K562 (cell line): ENCODE data around the gene DDX20. TPM values are rescaled to one million over a fixed set of nuclear protein-coding genes. Genes with fewer than 3 reads are reported as not detected.

Source experiments
- ESRRB ChIP-seq: fragments of 250-450 bp; sonication (Bioruptor Pico); IDR thresholded peaks from 2 replicates; pipeline ENCODE4 v1.5.0; 2020; ENCODE audit warnings: mild to moderate bottlenecking, moderate library complexity, borderline replicate concordance
- ETV5 ChIP-seq: sonication (generic); formaldehyde crosslinking; IDR thresholded peaks from 2 replicates; pipeline ENCODE4 v1.4.0; 2020; ENCODE audit warnings: low read depth, mild to moderate bottlenecking, missing genetic modification reagents
- GATA2 ChIP-seq: sonication (generic); formaldehyde crosslinking; IDR thresholded peaks from 2 replicates; pipeline ENCODE4 v1.4.0; 2020; ENCODE audit warnings: mild to moderate bottlenecking, missing genetic modification reagents
- GMEB1 ChIP-seq: fragments of 250-450 bp; sonication (Bioruptor Pico); IDR thresholded peaks from 2 replicates; pipeline ENCODE4 v1.4.0; 2020; ENCODE audit warnings: mild to moderate bottlenecking
- IFI16 ChIP-seq: fragments of 250-450 bp; sonication (Bioruptor Pico); IDR thresholded peaks from 2 replicates; pipeline ENCODE4 v2.1.2; 2022; ENCODE audit warnings: mild to moderate bottlenecking, inconsistent platforms
- KLF16 ChIP-seq: IDR thresholded peaks from 2 replicates; pipeline ENCODE4 v1.6.1; 2016; ENCODE audit warnings: antibody characterized with exemption
- PHB2 ChIP-seq: fragments of 450-650 bp; IDR thresholded peaks from 2 replicates; pipeline ENCODE4 v1.6.1; 2017; ENCODE audit warnings: low read depth
- RBM25 ChIP-seq: fragments of 200-400 bp; formaldehyde crosslinking; IDR thresholded peaks from 2 replicates; pipeline ENCODE4 v1.6.1; 2018; ENCODE audit warnings: low read length, low read depth, moderate library complexity; ENCODE audit not compliant: severe bottlenecking
- RREB1 ChIP-seq: fragments of 250-450 bp; sonication (Bioruptor Pico); IDR thresholded peaks from 2 replicates; pipeline ENCODE4 v1.4.0; 2020
- SAP30 ChIP-seq: fragments of 200-600 bp; sonication (generic); IDR thresholded peaks from 2 replicates; pipeline ENCODE4 v1.6.1; 2012; ENCODE audit warnings: borderline replicate concordance, low read depth, mild to moderate bottlenecking, moderate library complexity, low read length, control low read depth, inconsistent platforms; ENCODE audit not compliant: insufficient read depth, poor library complexity, severe bottlenecking
- SMARCA5 ChIP-seq: fragments of 450-650 bp; IDR thresholded peaks from 2 replicates; pipeline ENCODE4 v1.6.1; 2016
- SMARCB1 ChIP-seq: IDR thresholded peaks from 2 replicates; pipeline ENCODE4 v1.6.1; 2011; ENCODE audit warnings: improper control_type of control experiment, low read depth; ENCODE audit not compliant: insufficient read length
- VEZF1 ChIP-seq: fragments of 200-800 bp; sonication (Bioruptor generic); IDR thresholded peaks from 2 replicates; pipeline ENCODE4 v1.6.1; 2017; ENCODE audit warnings: missing genetic modification characterization, missing compliant biosample characterization
- ZBTB9 ChIP-seq: fragments of 450-650 bp; formaldehyde crosslinking; IDR thresholded peaks from 2 replicates; pipeline ENCODE4 v1.4.0; 2020; ENCODE audit warnings: mild to moderate bottlenecking, moderate library complexity
- ZFP1 ChIP-seq: fragments of 450-650 bp; formaldehyde crosslinking; IDR thresholded peaks from 2 replicates; pipeline ENCODE4 v1.4.0; 2020; ENCODE audit warnings: mild to moderate bottlenecking, mixed read lengths
- ZKSCAN1 ChIP-seq: fragments of 150-350 bp; IDR thresholded peaks from 2 replicates; pipeline ENCODE4 v1.6.1; 2016; ENCODE audit warnings: low read depth, low read length
- ZNF12 ChIP-seq: sonication (generic); formaldehyde crosslinking; IDR thresholded peaks from 2 replicates; pipeline ENCODE4 v1.4.0; 2020; ENCODE audit warnings: mild to moderate bottlenecking, missing genetic modification reagents
- ZNF431 ChIP-seq: sonication (generic); formaldehyde crosslinking; IDR thresholded peaks from 2 replicates; pipeline ENCODE4 v1.8.0; 2022; ENCODE audit warnings: mild to moderate bottlenecking, missing genetic modification reagents
- polyA plus RNA-seq, 8 experiments: library from polyadenylated mRNA; depleted of rRNA in 4 of 8; stranded (reverse) in 5 of 8; unstranded in 3 of 8; fragments of >200 nt; fragmentation: Nextera tagmentation in 2 of 8; fragmentation: Illumina TruSeq in 1 of 8; extraction: Ambion mirVana in 2 of 8; extraction: Trizol in 1 of 8; gene quantifications; 2 replicates each; pipeline versions ENCODE4 v1.2.1 to v1.2.3, GENCODE V29; 2011 to 2014; ENCODE audit warnings: inconsistent platforms in 1 of 8, missing spikeins in 1 of 8
- total RNA-seq, 7 experiments: library from RNA; depleted of rRNA in 6 of 7; stranded (reverse); fragments of >200 nt in 6 of 7; fragmentation: Illumina TruSeq in 2 of 7; extraction: Trizol in 2 of 7; gene quantifications; 2 replicates each; pipeline versions ENCODE4 v1.2.1 to v1.2.3, GENCODE V29; 2011 to 2021; ENCODE audit warnings: low replicate concordance in 1 of 7

The DDX20 gene
- total and polyA plus RNA-seq, 9 of the 15 experiments (the other 6 are each of a cell fraction or from before 2014, with no cell fraction given): 8.3 to 33.4 (median 24.5) TPM

- TF ChIP-seq RREB1 (CRISPR knock-in tag) (peak; percentile 2; the same call in 1 of the 2 replicates), GMEB1 (peak; percentile 79), GATA2 (CRISPR knock-in tag) (no peak), ZKSCAN1 (peak; percentile 96), KLF16 (no peak), SMARCB1 (no peak), ZNF12 (CRISPR knock-in tag) (peak; percentile 63; the same call in 1 of the 2 replicates), ZNF431 (no peak), ZFP1 (CRISPR knock-in tag) (no peak), ETV5 (CRISPR knock-in tag) (peak; percentile 88), RBM25 (peak; percentile 6), ESRRB (no peak), IFI16 (CRISPR knock-in tag) (no peak), PHB2 (no peak), SMARCA5 (no peak), VEZF1 (CRISPR knock-in tag) (peak; percentile 99), ZBTB9 (CRISPR knock-in tag) (no peak), SAP30 (peak; percentile 93)
These were observed at the start of gene DDX20 (continued) for GRCh38 chr1:111755331-111756123.
